ENCODE measurements around the gene ST6GALNAC1.

The ST6GALNAC1 gene

GRCh38 chr17:76597156-76598003, 46.2 kb downstream of the ST6GALNAC1 start:
- no peak overlapping the region for H3K4me2 ChIP-seq (ENCODE audit: low read length)
- no peaks in the 10 kb centered on the region for H3K4me1 ChIP-seq (ENCODE audit: insufficient read depth, low read length, severe bottlenecking)
- H3K9me2 ChIP-seq (ENCODE audit: low read depth, low read length) = no peaks in the 10 kb centered on the region
- no peak overlapping the region for H3K27ac ChIP-seq (ENCODE audit: low read depth, low read length, poor library complexity, severe bottlenecking)
- TF ChIP-seq CTCF (IDR thresholded peaks at IDR 0.05; ENCODE audit: low read length) (no peak), EZH2 (IDR thresholded peaks at IDR 0.05; ENCODE audit: borderline replicate concordance, low read length) (no peak)
- no peaks in the 10 kb centered on the region for H3K9me3 ChIP-seq (ENCODE audit: low read length)
- H2AFZ ChIP-seq (ENCODE audit: low read length) = no peak overlapping the region
- H3K27me3 ChIP-seq (ENCODE audit: insufficient read depth, low read length) = no peaks in the 10 kb centered on the region; the same call in 1 of the 2 replicates
- no peaks in the 10 kb centered on the region for H3F3A ChIP-seq (ENCODE audit: insufficient read depth, low read length)
- no peak overlapping the region for H3K9ac ChIP-seq (ENCODE audit: low read length)
- H4K20me1 ChIP-seq (ENCODE audit: insufficient read depth, low read length) = no peaks in the 10 kb centered on the region
- no peaks in the 10 kb centered on the region for H3K79me2 ChIP-seq (ENCODE audit: insufficient read depth, low read length)
- H3K36me3 ChIP-seq (ENCODE audit: insufficient read depth, low read length) = no peaks in the 10 kb centered on the region
- no peak overlapping the region for H3K4me3 ChIP-seq (ENCODE audit: low read depth, low read length, poor library complexity, severe bottlenecking)

GRCh38 chr17:76594690-76595089, 48.9 kb downstream of the ST6GALNAC1 start:
- Histone ChIP-seq H3K9me3 (ENCODE audit: low read length) (no peaks in the 10 kb centered on the region), H3F3A (ENCODE audit: insufficient read depth, low read length) (no peaks in the 10 kb centered on the region), H3K4me3 (ENCODE audit: low read depth, low read length, poor library complexity, severe bottlenecking) (no peak overlapping the region), H2AFZ (ENCODE audit: low read length) (no peak overlapping the region), H3K79me2 (ENCODE audit: insufficient read depth, low read length) (no peaks in the 10 kb centered on the region), H3K27ac (ENCODE audit: low read depth, low read length, poor library complexity, severe bottlenecking) (no peak overlapping the region), H4K20me1 (ENCODE audit: insufficient read depth, low read length) (no peaks in the 10 kb centered on the region), H3K4me1 (ENCODE audit: insufficient read depth, low read length, severe bottlenecking) (no peaks in the 10 kb centered on the region), H3K36me3 (ENCODE audit: insufficient read depth, low read length) (no peaks in the 10 kb centered on the region), H3K9ac (ENCODE audit: low read length) (no peak overlapping the region), H3K9me2 (ENCODE audit: low read depth, low read length) (no peaks in the 10 kb centered on the region), H3K27me3 (ENCODE audit: insufficient read depth, low read length) (no peaks in the 10 kb centered on the region; the same call in 1 of the 2 replicates), H3K4me2 (ENCODE audit: low read length) (no peak overlapping the region)
- no peak for TF ChIP-seq CTCF (IDR thresholded peaks at IDR 0.05; ENCODE audit: low read length)
- no peak for TF ChIP-seq EZH2 (IDR thresholded peaks at IDR 0.05; ENCODE audit: borderline replicate concordance, low read length)

GRCh38 chr17:76593959-76594358, 49.6 kb downstream of the ST6GALNAC1 start:
- Histone ChIP-seq H3K9me2 (ENCODE audit: low read depth, low read length) (no peaks in the 10 kb centered on the region), H4K20me1 (ENCODE audit: insufficient read depth, low read length) (no peaks in the 10 kb centered on the region), H3K4me1 (ENCODE audit: insufficient read depth, low read length, severe bottlenecking) (no peaks in the 10 kb centered on the region), H3K27ac (ENCODE audit: low read depth, low read length, poor library complexity, severe bottlenecking) (no peak overlapping the region), H3K27me3 (ENCODE audit: insufficient read depth, low read length) (no peaks in the 10 kb centered on the region; the same call in 1 of the 2 replicates), H2AFZ (ENCODE audit: low read length) (no peak overlapping the region), H3K79me2 (ENCODE audit: insufficient read depth, low read length) (no peaks in the 10 kb centered on the region), H3K4me3 (ENCODE audit: low read depth, low read length, poor library complexity, severe bottlenecking) (no peak overlapping the region), H3K36me3 (ENCODE audit: insufficient read depth, low read length) (no peaks in the 10 kb centered on the region), H3K4me2 (ENCODE audit: low read length) (no peak overlapping the region), H3K9ac (ENCODE audit: low read length) (no peak overlapping the region), H3F3A (ENCODE audit: insufficient read depth, low read length) (no peaks in the 10 kb centered on the region), H3K9me3 (ENCODE audit: low read length) (no peaks in the 10 kb centered on the region)
- TF ChIP-seq CTCF (IDR thresholded peaks at IDR 0.05; ENCODE audit: low read length) = no peak
- no peak for TF ChIP-seq EZH2 (IDR thresholded peaks at IDR 0.05; ENCODE audit: borderline replicate concordance, low read length)

Measured in OCI-LY1 (cell line).